Vagina (tissue), 2 donors: ENCODE results near the gene INF2.

Source experiments
- POLR2A ChIP-seq, 2 donors: fragments of 450-650 bp; IDR thresholded peaks; one replicate each; pipeline ENCODE4 v1.6.1; 2017; ENCODE audit warnings: antibody characterized with exemption in 2 of 2, mild to moderate bottlenecking in 2 of 2, moderate library complexity in 2 of 2
- POLR2AphosphoS5 ChIP-seq, 2 donors: sonication (generic); formaldehyde crosslinking; IDR thresholded peaks; one replicate each; pipeline ENCODE4 v1.9.0; 2017; ENCODE audit warnings: antibody characterized with exemption in 2 of 2, mild to moderate bottlenecking in 2 of 2, low read depth in 1 of 2; ENCODE audit not compliant: insufficient read depth in 1 of 2

GRCh38 chr14:104699426-104699748 lies 10.0 kb downstream of the INF2 start:
- TF ChIP-seq POLR2AphosphoS5 (IDR thresholded peaks at IDR 0.05; ENCODE audit: insufficient read depth in 1 of 2, low read depth in 1 of 2) (no peak), POLR2A (IDR thresholded peaks at IDR 0.05) (no peak)
